GM21360 (cell line): ENCODE results near the gene COG5.

Experiments used
- ATAC-seq: cut with Tn5 transposase; IDR thresholded peaks from one replicate; pipeline ENCODE4 v1.9.1; 2021; ENCODE audit warnings: mild to moderate bottlenecking, moderate library complexity; ENCODE audit not compliant: unreplicated experiment

The COG5 gene

DNA sequence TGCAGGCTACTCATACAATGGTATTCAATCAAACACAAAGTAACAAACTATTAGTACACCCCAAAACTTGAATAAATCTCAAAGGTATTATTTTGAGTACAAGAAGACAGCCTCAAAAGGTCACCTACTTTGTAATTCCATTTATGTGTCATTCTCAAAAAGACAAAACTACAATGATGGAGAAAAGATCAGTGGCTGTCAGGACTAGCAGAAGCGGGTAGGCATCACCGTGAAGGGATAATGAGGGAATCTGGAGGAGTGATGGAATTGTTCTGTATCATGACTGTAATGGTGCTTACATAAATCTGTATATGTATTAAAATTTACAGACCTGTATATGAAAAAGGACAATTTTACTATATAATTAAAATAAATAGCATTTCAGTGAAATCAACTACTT, 37.0 kb downstream of the COG5 start:
- no peak for ATAC-seq

DNA sequence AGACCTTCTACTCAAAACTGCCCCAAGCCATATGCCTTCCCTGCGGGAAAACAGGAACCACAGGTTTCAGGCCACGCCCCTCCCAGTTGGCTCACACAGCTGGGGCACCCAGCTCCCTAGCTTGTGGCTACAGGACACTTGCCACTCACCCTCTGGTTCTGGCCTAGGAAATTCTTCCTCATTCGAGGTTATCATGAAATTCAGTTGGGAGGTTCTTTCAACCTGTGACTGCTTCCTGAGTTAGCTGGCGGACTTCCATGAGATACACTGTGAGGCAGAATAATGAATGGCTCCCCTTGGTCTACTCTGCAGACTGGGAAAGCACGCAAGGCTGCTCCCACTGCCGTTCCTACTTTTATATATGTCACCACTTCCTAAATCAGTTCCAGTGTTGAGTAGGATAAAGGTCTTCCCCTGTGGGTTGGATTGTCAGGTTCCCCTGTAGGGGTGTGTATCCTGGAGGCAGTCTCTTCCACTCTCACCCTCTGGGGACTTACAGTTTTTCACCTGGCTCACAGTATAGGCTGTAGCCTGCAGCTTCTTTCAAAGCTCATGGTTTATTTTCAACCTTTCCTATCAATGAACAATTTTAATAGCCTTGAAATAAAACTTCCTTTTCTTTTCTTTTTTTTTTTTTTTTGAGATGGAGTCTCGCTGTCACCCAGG, 56.9 kb downstream of the COG5 start:
- no peak for ATAC-seq

DNA sequence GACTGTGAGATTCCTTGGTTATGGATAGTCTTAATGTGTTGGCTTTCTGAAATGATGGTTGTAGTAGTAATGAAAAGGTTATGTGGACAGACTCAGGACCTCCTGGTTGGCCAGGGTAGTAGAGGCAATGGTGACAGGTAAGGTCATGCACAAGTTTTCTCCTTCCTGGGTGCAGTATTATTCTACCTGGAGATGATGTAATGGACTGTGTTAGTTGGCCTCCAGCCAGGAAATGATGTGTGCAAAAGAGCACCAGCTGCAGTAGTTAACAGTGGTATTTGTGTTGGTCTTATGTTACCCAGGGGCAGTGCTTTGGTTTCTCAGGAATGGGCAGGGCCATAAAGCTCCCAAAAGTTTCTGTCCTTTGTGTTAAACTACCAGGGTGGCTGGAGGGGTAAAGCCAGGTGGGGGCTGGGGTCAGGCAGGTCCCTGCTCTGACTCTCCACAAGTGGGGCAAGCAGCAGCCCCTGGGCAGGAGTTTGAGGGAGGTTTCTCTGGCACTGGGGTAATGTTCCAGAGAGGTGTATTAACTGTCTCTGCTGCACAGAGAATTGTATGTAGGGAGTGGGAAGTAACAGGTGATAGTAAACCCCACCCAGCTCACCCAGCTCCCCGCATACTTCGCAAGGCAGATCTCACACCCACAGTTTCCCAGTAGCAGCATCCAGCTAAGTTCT, 57.6 kb downstream of the COG5 start:
- ATAC-seq: no peak

DNA sequence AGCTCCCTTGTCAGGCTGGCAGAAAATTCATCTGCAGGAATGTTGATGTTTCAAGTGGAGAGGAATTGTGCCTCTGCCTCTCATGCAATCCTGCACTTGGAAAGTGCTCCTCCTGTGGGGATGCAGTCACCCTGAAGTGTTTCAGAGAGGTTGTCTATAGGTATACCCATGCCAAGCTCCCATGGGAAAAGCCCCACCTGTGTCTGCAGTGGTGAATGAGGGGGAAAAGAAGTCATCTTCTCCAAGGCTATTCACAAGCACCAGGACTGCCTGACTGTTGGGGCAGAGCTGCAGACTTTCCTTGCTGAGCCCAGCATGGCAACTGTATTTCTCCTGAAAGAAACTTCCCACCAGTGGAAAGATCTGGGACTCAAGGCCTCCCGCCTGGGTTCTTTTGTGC, 58.4 kb downstream of the COG5 start:
- ATAC-seq: no peak

DNA sequence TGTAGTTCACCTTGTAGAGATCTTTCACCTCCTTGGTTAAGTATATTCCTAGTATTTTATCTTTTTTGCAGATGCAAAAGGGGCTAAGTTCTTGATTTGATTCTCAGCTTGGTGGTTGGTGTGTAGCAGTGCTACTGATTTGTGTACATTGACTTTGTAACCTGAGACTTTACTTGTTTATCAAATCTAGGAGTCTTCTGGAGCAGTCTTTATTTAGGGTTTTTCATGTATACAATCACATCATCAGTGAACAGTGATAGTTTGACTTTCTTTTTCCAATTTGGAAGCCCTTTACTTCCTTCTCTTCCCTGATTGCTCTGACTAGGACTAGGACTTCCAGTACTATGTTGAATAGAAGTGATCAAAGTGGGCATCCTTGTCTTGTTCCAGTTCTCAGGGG, 60.0 kb downstream of the COG5 start:
- ATAC-seq: no peak

DNA sequence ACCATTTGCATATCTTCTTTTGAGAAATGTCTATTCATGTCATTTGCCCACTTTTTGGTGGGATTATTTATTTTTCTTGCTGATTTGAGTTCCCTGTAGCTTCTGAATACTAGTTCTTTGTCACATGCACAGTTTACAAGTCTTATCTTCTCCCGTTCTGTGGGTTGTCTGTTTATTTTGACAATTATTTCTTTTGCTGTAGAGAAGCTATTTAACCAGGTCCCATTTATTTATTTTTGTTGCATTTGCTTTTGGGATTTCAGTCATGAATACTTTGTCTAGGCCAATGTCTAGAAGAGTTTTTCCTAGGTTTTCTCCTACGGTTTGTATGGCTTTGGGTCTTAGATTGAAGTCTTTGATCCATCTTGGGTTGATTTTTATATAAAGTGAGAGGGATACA, 60.9 kb downstream of the COG5 start:
- ATAC-seq: no peak

DNA sequence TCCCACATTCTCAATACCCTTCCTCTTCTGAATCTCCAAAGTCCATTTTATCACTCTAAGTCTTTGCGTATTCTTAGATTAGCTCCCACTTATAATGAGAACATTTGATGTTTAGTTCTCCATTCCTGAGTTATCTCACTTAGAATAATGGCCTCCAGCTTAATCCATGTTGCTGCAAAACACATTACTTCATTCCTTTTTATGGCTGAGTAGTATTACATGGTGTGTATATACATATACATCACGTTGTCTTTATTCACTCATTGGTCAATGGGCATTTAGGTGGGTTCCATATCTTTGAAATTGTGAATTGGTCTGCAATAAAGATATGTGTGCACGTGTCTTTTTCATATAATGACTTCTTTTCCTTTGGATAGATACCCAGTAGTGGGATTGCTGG, 61.6 kb downstream of the COG5 start:
- no peak for ATAC-seq

DNA sequence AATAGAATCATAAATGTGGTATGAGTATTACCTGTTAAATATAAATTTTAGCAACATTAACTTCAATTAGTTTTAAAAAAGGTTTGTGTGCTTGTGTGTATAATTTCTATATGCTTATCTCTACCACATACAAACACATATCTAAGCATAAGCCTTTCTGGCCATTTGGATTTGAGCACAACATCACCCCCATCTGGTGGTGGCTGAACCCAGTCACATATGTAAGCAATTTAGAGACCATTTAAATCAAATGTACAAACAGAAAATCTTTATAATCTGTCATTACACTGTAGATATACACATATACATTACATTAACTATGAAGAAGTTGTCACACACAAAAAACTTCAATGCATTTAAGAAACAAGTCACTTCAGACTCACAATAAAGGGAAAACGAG, 62.1 kb downstream of the COG5 start:
- no peak for ATAC-seq

DNA sequence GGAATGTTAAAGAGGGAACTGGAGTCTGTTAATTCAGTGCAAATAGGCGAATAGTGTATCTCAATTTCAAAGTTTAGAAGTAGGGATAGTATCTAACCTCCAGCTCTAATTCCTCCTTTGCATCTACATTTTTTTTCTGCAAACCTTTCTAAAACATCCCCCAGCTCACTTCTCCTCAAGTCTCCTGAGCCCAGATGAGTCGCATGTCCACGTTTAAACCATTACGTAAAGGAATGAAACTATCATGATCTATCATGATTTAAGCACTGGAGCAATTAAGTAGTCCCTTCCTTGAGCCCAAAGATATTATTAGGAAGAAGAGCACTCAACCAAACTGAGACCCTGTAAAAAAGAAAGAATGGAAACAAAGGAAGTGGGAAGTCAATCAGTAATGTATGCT, 64.0 kb downstream of the COG5 start:
- no peak for ATAC-seq

DNA sequence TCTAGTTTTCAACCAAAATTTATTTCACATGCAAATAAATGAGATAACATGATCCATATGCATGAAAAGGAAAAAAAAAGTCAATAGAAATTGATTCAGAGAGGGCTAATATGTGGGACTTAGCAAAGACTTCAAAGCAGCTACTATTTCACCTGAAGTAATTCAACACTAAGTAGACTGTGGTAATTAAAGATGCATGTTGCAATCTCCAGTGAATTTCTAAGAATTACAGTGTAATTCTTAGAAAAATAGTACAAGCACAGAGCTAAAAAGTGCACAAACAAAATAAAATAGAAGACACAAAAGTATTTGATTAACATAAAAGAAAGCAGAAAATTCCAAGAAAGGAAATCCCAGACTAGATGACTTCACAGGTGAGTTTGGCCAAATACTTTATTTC, 68.2 kb downstream of the COG5 start:
- ATAC-seq: no peak

DNA sequence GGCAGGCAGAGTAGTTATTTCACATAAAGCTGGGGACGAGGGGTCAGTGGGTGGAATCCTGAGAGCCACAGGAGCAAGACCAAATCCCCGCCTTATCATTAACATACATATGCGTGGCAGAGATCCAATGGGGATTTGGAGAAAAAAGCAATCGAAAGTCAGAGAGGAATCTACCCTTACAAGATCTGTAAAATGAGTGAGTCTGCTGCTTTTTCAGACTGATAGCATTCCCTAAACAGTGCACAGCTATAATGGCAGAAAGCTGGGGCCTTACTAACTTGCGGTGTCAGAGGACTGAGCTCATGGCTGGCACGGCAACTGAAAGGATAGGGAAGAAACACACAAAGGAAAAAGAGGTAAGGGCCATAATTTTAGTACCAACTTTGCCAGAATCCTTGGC, 68.8 kb downstream of the COG5 start:
- ATAC-seq: no peak

DNA sequence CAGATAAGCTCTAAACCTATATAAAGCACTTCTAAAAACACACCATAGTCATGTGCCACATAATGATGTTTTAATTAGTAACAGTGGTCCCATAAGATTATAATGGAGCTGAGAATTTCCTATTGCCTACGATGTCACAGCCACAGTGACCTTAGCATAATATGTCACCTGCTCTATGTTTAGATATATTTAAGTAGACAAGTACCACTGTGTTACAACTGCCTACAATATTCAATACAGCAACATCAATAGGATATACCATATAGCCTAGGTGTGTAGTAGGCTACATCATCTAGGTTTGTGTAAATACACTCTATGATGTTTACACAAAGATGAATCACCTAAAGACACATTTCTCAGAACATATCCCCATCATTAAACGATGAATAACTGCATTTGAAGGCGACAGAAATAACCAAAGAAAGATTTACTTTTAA, 69.4 kb downstream of the COG5 start:
- ATAC-seq: no peak

DNA sequence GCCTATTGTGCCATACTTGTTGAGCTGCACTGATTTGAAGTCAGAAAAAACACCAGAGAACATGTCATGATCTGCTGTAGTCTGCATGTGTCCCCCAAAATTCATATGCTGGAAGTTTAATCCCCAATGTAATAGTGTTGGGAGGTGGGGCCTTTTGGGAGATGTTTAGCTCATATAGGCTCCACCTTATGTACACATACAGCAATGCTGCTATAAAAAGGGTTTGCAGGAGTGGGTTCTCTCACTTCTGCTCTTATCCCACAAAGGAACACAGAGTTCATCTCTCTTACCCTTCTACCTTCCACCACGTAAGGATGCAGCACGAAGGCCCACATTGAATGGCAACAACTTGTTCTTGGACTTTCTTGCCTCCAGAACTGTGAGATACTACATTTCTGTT, 70.8 kb downstream of the COG5 start:
- no peak for ATAC-seq

DNA sequence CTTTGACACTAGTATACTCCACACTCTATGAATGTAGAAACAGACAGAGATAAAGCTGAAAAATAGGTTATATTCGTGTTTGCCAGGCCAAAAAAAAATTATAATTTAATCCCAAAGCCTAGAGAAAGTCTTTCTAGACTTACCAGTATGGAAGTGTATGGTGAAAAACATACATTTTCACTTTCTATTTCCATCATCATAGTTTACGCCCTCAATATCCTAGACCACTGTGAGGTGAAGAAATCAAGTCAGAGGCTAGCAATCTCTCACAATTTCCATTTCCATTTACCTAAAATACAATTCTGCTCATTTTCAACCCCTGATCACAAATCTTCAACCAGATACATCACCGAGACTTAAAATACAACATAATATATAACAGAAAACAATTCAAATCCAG, 77.7 kb downstream of the COG5 start:
- no peak for ATAC-seq

DNA sequence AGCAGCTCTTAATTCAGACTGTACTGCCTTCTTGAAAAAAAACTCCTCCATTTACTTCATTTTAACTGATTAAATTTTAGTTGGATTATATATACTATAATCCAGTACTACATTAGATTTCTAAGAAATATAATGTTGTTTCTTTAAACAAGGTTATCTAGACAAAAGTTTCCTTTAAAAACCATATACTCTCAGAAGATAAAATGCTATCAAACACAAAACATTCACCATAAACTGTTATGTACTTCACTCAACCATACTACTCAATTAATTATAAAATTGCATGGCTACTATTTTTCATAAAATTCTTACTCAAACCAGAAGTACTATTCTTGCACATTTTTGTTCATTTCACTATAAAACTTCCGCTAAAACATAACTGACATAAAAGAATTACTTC, 81.1 kb downstream of the COG5 start:
- no peak for ATAC-seq

DNA sequence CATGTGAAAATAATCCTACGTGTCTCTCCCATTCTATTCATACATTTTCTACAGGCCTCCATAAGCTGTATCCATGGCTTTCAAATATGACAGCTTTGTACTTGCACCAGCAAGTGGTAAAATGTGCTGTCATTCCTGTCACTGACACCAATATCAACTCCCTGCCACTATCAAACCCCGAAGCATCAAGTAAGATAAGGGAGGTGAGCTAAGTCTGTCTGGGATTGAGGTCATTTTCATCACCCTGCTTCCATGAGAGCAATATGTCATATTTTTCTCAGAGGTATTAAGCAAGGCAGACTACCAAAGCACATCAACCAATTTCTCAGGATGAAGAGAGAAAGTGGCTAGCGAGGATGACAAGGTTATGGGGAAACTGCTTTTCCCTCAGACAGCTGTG, 82.8 kb downstream of the COG5 start:
- no peak for ATAC-seq

DNA sequence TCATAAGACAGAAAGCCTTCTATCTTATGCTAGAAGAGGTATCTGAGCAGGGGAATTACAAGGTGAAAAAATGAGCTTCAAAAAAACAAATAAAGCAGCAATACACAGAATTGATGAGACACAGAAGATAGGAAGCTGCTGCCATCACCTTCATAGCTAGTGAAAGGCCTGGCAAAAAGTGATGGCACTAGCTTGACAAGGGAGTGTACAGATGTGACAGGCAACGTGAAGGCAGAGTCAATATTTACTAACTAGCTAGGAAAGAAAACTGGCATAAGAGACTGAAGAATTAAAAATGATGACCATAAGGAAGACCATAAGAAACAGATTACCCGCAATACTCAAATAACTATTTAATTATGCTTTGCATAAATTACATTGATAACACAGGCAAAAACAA, 84.4 kb downstream of the COG5 start:
- no peak for ATAC-seq

DNA sequence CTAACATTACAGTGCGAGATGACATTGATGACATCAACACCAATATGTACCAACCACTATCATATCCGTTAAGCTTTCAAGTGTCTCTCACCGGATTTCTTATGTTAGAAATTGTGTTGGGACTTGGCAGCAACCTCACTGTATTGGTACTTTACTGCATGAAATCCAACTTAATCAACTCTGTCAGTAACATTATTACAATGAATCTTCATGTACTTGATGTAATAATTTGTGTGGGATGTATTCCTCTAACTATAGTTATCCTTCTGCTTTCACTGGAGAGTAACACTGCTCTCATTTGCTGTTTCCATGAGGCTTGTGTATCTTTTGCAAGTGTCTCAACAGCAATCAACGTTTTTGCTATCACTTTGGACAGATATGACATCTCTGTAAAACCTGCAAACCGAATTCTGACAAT, 89.6 kb downstream of the COG5 start:
- ATAC-seq: no peak

DNA sequence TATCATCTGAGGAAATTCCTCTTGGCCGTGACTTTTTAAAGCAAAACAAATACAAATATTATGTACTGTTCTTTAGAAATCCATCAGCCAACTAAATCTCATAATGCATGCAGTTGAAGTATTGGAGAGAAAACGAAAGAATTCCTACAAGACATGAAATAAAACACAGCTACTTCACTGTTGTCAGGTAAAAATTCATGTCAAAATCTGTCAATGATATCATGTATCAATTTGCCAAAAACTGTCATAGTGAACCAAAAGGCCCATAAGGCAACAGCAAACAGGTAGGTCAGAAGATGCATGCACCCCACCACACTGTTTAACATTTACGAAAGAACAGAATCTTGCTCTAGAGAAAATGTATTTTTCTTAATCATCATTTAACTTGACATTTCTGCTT, 91.6 kb downstream of the COG5 start:
- ATAC-seq: no peak

DNA sequence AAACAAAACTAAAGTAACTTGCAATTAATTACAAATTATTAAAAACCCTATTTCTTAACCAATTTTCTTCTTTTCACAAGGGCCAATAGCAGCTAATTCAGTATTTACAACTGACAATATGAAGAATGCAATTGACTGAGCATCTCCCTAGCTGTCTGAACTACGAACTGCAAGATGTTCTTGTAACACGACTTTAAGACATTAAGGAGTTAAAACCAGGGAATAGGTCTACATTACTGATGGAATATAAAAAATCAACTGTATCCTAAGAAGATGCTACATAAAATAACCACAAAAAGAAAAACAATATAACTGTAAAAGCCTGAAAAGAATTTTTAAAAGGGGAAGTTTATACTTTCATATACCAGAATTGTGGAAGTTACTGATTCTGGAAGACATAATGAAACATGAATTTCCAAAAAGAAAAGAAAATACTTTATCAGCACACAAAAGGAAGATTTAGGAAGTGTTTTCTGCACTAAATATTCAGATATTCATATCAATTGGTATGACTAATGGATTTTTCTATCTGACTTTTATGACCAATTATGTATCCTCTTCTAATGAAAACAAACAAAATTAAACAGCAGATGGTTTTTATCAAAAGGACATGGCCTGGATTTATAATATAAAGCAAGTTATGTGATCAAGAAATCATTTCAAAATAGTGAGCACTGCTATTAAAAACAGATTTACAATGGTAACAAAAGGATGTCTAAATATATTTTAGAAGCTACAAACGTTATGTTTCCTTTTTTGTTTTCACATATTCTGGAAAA, 92.2 kb downstream of the COG5 start:
- no peak for ATAC-seq

DNA sequence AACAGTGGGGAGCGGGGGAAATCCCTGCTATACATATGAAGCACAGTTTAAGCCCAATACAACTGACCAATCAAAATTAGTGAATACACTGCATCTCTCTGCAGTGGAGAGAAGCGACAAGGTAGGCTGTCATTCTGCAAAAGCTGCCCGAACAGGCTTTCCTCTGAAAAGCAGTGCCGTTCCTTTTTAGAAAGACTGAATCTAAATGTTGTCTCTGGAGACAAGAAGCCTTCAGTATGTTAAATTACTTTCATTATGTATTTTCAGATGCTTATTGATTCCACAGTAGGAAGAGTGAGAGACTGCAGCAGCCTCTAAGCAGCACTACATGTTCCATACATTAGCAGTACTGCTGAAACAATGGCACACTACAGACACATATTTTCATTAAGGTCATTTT, 93.8 kb downstream of the COG5 start, which contains the start of gene GPR22:
GPR22 (plus strand) TSS at position 129 of the 400 bp plus-strand sequence. CDS start 4,004 bp downstream, outside the sequence.
- no peak for ATAC-seq

DNA sequence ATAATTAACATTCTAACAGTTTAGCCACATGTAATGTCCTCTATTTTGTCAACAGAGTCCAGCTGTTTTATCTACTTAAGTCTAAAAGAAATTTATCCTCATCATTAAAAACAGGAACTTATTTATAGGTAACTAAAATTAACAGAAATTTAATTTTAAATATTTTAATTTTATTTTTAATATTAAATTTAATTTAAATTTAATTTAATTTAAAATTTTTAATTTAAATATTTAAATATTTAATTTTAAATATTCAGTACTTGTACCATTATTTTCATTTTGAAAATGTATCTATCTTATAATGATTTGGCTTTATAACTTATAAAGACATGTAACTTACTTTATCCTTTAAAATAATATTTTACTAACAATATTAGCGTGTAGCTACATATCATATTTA, 94.9 kb downstream of the COG5 start:
- no peak for ATAC-seq
